Fibroblast of skin of scalp (primary cell): Measurements from ENCODE around the gene RNF32.
A peak's percentile ranks its signal among the peaks of the same experiment; 100 is the strongest.
"Not testable (repeated sequence)": the region's sequence is repeated elsewhere in the genome, so short reads cannot be mapped to it uniquely, and the experiment has no call there.

Source experiments
- DNase-seq: peaks from one replicate; pipeline ENCODE4 v3.0.0-alpha.2; 2013

Gene RNF32

DNA sequence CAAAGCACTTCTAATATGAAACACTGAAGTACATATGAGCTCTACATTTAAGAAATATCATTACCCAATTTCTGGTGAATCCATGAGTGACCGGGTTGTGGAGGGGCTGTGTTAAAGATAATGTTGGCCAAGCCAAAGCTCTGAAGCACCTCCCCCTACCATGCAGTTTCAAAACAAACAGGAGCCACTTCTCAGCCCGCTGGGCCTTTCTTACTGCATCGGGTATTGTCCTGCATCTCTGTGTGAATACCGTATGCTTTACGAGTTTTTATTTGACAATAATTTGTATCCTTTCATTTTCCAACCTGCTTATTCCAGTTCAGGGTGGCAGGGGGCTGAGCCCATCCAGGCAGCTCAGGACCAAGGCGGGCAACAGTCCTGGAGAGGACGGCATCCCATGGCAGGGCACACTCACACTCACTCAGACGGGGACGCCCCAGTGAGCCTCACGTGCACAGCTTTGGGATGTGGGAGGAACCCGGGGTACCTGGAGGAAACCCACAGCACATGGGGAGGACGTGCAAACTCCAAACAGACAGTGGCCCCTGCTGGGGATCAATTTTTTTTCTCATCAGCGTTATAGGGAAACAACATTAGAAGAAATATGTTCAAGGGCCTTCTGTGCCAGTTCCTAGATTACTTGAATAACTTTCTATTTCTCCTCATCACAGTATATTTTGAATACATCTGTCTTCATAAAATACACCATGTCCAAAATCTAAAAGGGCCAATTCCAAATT, 1.9 kb downstream of the RNF32 start:
- DNase-seq = no peak

DNA sequence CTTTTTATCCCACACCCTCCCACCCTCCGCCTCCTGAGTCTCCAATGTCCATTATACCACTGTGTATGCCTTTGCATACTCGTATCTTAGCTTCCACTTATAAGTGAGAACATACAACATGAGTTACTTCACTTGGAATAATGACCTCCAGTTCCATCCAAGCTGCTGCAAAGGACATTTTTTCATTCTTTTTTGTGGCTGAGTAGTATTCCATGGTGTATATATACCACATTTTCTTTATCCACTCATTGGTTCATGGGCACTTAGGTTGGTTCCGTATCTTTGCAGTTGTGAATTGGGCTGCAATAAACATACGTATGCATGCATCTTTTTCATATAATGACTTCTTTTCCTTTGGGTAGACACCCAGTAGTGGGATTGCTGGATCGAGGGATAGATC, 6.8 kb downstream of the RNF32 start:
- DNase-seq = not testable (repeated sequence)

DNA sequence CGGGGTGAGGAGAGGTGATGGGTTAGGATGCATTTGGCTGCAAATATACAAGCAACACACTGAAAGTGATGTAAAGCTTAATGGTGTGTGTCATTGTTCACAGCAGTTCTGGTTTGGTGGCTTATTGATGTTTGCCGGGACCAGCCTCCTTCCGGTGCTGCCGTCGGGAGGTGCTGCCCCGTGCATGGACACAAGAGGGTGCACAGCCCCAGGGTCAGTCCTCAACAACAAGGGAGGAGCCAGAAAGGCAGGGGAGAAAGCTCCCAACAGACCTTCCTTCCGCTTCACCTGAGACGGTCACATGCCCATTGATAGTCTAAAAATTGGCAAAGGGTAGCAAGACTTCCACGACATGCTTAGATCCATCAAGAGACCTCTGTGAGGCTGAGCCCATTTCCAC, 9.5 kb downstream of the RNF32 start:
- no peak for DNase-seq

DNA sequence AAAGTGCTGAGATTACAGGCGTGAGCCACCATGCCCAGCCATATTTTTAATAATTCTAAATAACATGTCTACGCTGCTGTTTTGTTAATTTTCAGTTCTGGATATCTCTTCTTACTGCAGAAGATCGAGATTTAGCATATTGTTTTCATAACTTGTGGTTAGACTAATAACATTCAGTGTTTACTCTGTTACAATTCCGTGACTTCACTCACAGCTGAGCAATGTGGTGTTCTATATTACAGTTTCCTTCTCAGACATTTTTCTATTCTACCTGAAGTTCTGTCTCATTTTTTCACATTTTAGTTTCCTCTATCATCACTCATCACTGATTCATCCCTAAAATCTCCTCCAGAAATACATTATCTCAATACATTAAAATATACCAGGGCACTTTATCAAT, 10.9 kb downstream of the RNF32 start:
- peak; percentile 39 for DNase-seq

DNA sequence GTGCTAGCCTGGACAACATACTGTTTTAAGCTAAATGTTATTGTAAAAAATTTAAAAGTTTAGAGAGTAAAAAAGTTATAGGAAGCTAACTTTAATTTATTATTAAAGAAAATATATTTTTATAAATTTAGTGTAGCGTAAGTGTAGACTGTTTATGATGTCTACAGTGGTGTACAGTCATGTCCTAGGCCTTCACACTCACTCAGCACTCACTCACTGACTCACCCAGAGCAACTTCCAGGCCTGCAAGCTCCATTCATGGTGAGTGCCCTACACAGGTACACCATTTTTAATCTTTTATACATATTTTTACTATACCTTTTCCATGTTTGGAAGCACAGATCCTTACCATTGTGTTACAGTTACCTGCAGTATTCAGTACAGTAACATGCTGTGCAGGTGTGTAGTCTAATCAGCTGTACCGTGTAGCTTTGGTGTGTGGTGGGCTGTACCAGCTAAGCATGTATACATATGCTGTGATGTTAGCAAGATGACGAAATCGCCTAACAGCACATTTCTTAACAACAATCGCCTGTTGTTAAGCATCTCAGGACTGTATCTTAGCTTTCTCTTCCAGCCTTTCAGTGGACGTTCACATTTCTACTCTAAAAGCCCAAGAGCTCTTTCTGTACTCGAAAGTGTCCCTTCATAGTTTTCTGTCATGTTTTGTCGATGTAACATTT, 12.5 kb downstream of the RNF32 start:
- DNase-seq = no peak

DNA sequence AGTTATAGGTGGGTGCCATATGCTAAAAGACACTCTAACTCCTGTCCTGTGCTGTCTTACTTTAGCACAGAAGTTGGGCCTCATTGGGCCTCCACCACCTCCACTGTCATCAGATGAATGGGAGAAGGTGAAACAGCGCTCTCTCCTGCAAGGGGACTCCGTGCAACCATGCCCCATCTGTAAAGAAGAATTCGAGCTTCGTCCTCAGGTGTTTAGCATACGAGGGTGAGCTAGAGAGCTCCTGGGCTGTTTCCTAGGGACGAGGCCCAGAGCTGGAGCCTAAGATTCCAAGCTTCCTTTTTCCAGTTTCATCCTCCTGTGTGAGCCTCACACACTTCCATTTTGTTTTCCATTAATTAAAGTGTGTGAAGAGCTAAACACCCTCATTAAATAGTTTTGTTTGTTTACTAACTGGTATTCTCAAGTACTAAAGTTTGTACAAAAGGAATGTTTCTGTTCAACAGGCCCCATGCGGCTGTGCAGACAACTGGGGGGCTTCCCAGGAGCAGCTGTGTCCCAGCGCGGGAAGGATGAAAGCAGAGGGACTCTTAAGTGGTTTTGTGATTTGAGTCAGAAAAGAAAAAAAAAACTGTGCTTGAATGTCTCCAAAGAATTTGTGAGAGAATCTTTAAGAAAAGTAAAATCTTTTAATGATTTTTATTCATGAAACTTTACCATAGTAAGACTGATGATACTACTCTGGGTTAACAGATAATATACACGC, 14.1 kb downstream of the RNF32 start:
- DNase-seq = no peak

GRCh38 chr7:156655251-156655650, 14.7 kb downstream of the RNF32 start:
- no peak for DNase-seq

- no peak for DNase-seq
Measured at GRCh38 chr7:156655983-156656382, 15.4 kb downstream of the RNF32 start.

GRCh38 chr7:156656598-156656997, 16.0 kb downstream of the RNF32 start:
- no peak for DNase-seq

DNA sequence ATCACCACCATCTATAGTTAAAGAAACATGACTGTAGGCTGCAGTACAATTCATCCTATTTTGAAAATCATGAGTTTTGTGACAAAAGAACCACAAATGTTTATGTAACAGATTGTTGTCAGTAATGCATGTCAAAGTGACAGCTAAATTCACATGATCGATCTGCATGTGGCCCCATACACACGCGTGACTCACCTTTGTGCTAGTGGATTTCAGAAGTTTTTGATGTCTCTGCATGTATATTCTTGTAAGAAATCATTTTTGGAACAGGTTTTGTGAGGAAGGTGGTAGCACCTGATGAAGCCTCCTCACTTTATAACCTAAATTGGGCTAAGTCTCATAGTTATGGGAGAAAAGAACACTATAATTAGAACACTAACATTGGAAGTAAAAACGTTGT, 17.1 kb downstream of the RNF32 start:
- no peak for DNase-seq

DNA sequence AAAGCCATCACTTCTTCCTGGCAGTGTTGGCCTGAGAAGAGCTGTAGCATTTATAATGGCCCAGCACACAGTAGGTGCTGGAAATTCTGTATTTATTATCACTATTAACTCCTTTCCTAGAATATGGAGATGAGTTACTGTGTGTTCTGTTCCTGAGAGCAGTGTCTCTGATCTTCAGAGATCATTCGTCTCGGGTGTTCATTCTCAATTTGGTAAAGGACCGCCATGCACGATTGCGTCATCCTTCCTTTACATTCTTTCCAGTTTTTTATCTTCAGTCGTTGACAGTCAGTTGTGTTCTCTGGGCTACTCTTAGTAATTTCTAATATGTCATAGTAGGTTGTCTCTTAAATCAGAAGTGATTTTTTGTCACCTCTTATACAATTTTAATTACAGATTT, 18.6 kb downstream of the RNF32 start:
- no peak for DNase-seq

GRCh38 chr7:156659961-156660360, 19.4 kb downstream of the RNF32 start:
- no peak for DNase-seq

DNA sequence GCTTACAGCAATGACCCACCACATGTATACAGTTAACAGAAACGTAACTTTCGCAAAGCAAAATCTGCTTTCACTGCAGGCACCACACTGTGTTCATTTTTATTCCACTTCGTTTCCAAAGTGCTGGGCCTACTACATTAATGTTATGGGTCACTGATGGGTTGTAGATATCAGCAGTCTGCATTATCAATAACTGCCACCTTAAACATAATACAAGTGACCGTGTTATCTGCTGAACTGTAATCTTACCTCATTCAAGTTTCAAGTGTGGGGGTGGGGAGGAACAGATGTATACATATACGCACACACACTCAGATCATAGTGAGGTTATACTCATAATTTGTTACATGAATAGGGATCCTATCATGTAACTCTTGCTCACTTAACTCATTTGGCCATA, 21.1 kb downstream of the RNF32 start:
- no peak for DNase-seq

- no peak for DNase-seq
Measured at GRCh38 chr7:156662277-156662676, 21.7 kb downstream of the RNF32 start.

- no peak for DNase-seq
Measured at GRCh38 chr7:156665101-156665500, 24.5 kb downstream of the RNF32 start.

GRCh38 chr7:156666368-156667109, 26.0 kb downstream of the RNF32 start:
- DNase-seq = no peak

DNA sequence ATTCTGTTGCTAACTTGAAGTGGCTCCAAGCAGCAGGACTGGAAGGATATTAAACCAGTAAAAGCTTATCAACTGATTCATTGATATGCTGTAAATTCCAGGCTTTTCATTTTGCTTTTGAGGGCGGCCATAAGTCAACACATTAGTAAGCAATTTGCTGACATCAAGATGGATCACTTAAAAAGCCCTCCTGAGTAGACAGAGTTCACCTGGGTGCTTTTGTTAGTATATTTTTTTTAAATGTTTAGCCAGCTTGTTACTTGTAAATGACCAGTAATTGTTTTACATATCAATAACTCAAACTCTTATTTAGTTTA, 26.5 kb downstream of the RNF32 start:
- DNase-seq = no peak

- DNase-seq = no peak
Measured at GRCh38 chr7:156668130-156668741, 27.7 kb downstream of the RNF32 start.

GRCh38 chr7:156669035-156669828, 28.7 kb downstream of the RNF32 start:
- no peak for DNase-seq

GRCh38 chr7:156673454-156673853, 32.9 kb downstream of the RNF32 start:
- no peak for DNase-seq

- DNase-seq = no peak
Measured at GRCh38 chr7:156673902-156674301, 33.3 kb downstream of the RNF32 start.

- no peak for DNase-seq
Measured at GRCh38 chr7:156675721-156676120, 35.1 kb downstream of the RNF32 start.
